K562 (cell line): ENCODE results near the gene PIP4K2A. TPM values are rescaled to one million over a fixed set of nuclear protein-coding genes. Genes with fewer than 3 reads are reported as not detected.
A peak's percentile ranks its signal among the peaks of the same experiment; 100 is the strongest.

ENCODE experiments used
- ATAC-seq: fragments of 200-7000 bp; cut with Tn5 transposase; 3 replicates; pipeline ENCODE4 v1.9.1; 2020; ENCODE audit warnings: moderate library complexity
- BruUV-seq: library from RNA; stranded (reverse); fragments of 400-500 nt; replicated peaks from 2 replicates; lab custom pipeline; 2021; lab: Mats Ljungman, UMichigan
- CTCF ChIA-PET: fragments of 300-600 bp; formaldehyde crosslinking; extraction: SDS; loops from one replicate; lab custom pipeline; 2021; ENCODE audit warnings: low intra/inter-chr PET ratio; lab: Yijun Ruan, JAX
- POLR2A ChIA-PET: fragments of 300-600, 350-650 bp; sonication (Branson Sonifier 250); formaldehyde crosslinking; extraction: SDS; loops from one replicate; lab custom pipeline; 2021; ENCODE audit warnings: antibody characterized with exemption, inconsistent platforms; lab: Yijun Ruan, JAX
- DNase-seq, 4 experiments: peaks; one replicate each; pipeline versions ENCODE4 v3.0.0 to v3.0.0-alpha.2; 2011 to 2018; ENCODE audit warnings: low spot score in 3 of 4, mixed read lengths in 3 of 4; ENCODE audit errors: extremely low read depth in 1 of 4
- FAIRE-seq: peaks from 2 replicates; lab custom pipeline; 2011; peaks lifted over from hg19 to GRCh38; lab: Jason Lieb, UNC
- H2AFZ ChIP-seq: 2 replicates; pipeline ENCODE4 v1.6.0; 2011; ENCODE audit warnings: low read depth, low read length, control low read depth, inconsistent platforms
- H3K27ac ChIP-seq: fragments of 200-600 bp; 3 replicates; pipeline ENCODE4 v1.8.0; 2011; ENCODE audit warnings: low read depth, mild to moderate bottlenecking, control low read depth, inconsistent platforms, low read length, moderate library complexity, mixed read lengths; ENCODE audit errors: extremely low read depth
- H3K27me3 ChIP-seq, 2 experiments: fragments of 300-600 bp in 1 of 2; 2 replicates in 1 of 2; 3 replicates in 1 of 2; pipeline versions ENCODE4 v1.6.0 to v1.8.0; 2011; ENCODE audit warnings: inconsistent platforms in 2 of 2, low read length in 2 of 2, mild to moderate bottlenecking in 1 of 2, mixed read lengths in 1 of 2, moderate library complexity in 1 of 2; ENCODE audit not compliant: control insufficient read depth in 2 of 2, insufficient read depth in 2 of 2
- H3K36me3 ChIP-seq: fragments of 300-600 bp; 3 replicates; pipeline ENCODE4 v1.8.0; 2011; ENCODE audit warnings: mild to moderate bottlenecking, low read length, inconsistent platforms; ENCODE audit not compliant: control insufficient read depth, insufficient read depth
- H3K4me1 ChIP-seq, 2 experiments: fragments of 200-600 bp in 1 of 2; replicated peaks in 1 of 2; 2 replicates in 1 of 2; 3 replicates in 1 of 2; pipeline versions ENCODE4 v1.5.1 to v1.8.0; 2011; ENCODE audit warnings: inconsistent platforms in 2 of 2, low read length in 2 of 2, mild to moderate bottlenecking in 1 of 2, mixed read lengths in 1 of 2, moderate library complexity in 1 of 2; ENCODE audit not compliant: control insufficient read depth in 2 of 2, insufficient read depth in 2 of 2
- H3K4me2 ChIP-seq: 2 replicates; pipeline ENCODE4 v1.6.1; 2011; ENCODE audit warnings: low read length, control low read depth, inconsistent platforms, mixed read lengths; ENCODE audit not compliant: insufficient read depth
- H3K4me3 ChIP-seq: fragments of 200-600 bp; sonication (generic), shearing (Covaris generic); 2 replicates; pipeline ENCODE4 v1.5.1; 2016; ENCODE audit warnings: control low read depth, inconsistent platforms
- H3K79me2 ChIP-seq: fragments of 200-600 bp; 3 replicates; pipeline ENCODE4 v1.8.0; 2011; ENCODE audit warnings: low read length, inconsistent platforms; ENCODE audit not compliant: control insufficient read depth, insufficient read depth
- H3K9ac ChIP-seq, 2 experiments: 2 replicates each; pipeline versions ENCODE4 v1.6.0 to v1.6.1; 2011; ENCODE audit warnings: low read depth in 2 of 2, low read length in 2 of 2, control low read depth in 1 of 2, inconsistent platforms in 1 of 2, mild to moderate bottlenecking in 1 of 2, mixed read lengths in 1 of 2; ENCODE audit not compliant: insufficient read depth in 1 of 2
- H3K9me1 ChIP-seq: one replicate; pipeline ENCODE4 v1.6.0; 2011; ENCODE audit warnings: inconsistent platforms, mild to moderate bottlenecking, low read length, moderate library complexity; ENCODE audit not compliant: control insufficient read depth, insufficient read depth
- H3K9me3 ChIP-seq: replicated peaks from 2 replicates; pipeline ENCODE4 v1.5.1; 2011; ENCODE audit warnings: low read depth, low read length, inconsistent platforms; ENCODE audit not compliant: control insufficient read depth, insufficient read depth
- H4K20me1 ChIP-seq: replicated peaks from 2 replicates; pipeline ENCODE4 v1.6.1; 2011; ENCODE audit warnings: low read length, inconsistent platforms, mixed read lengths; ENCODE audit not compliant: control insufficient read depth, insufficient read depth
- ESRRA ChIP-seq: fragments of 450-650 bp; IDR thresholded peaks from 2 replicates; pipeline ENCODE4 v1.6.1; 2014; ENCODE audit warnings: low read depth, mild to moderate bottlenecking, moderate library complexity, borderline replicate concordance
- ZNF583 ChIP-seq: fragments of 250-450 bp; sonication (Bioruptor Pico); IDR thresholded peaks from 2 replicates; pipeline ENCODE4 v1.4.0; 2020
- WGBS: fragments of 100-300 bp; shearing (Covaris generic); methylation state at CpG from one replicate; pipeline ENCODE4 v1.1.6; 2016; ENCODE audit warnings: low coverage, mixed read lengths; ENCODE audit not compliant: insufficient coverage; ENCODE audit errors: missing lambda C conversion rate; 5-methylcytosine and 5-hydroxymethylcytosine counted together
- in situ Hi-C: fragments of 300-500 bp; cut with MboI; formaldehyde crosslinking; loops from 4 replicates; pipeline ENCODE4 v1.15.0; 2018; ENCODE audit warnings: inconsistent platforms, mixed read lengths
- intact Hi-C: fragments of 100-400 bp; cut with micrococcal nuclease; formaldehyde crosslinking; loops from 2 replicates; pipeline ENCODE4 v1.14.2; 2022
- polyA plus RNA-seq, 8 experiments: library from polyadenylated mRNA; depleted of rRNA in 4 of 8; stranded (reverse) in 5 of 8; unstranded in 3 of 8; fragments of >200 nt; fragmentation: Nextera tagmentation in 2 of 8; fragmentation: Illumina TruSeq in 1 of 8; extraction: Ambion mirVana in 2 of 8; extraction: Trizol in 1 of 8; gene quantifications; 2 replicates each; pipeline versions ENCODE4 v1.2.1 to v1.2.3, GENCODE V29; 2011 to 2014; ENCODE audit warnings: inconsistent platforms in 1 of 8, missing spikeins in 1 of 8
- total RNA-seq, 7 experiments: library from RNA; depleted of rRNA in 6 of 7; stranded (reverse); fragments of >200 nt in 6 of 7; fragmentation: Illumina TruSeq in 2 of 7; extraction: Trizol in 2 of 7; gene quantifications; 2 replicates each; pipeline versions ENCODE4 v1.2.1 to v1.2.3, GENCODE V29; 2011 to 2021; ENCODE audit warnings: low replicate concordance in 1 of 7
- TF ChIP-seq, protein P1 (sequence below), 2 experiments: IDR thresholded peaks in 1 of 2; conservative IDR thresholded peaks in 1 of 2; 2 replicates each; pipeline ENCODE4 v1.6.1; 2016; ENCODE audit warnings: low read depth in 2 of 2, mild to moderate bottlenecking in 1 of 2, missing compliant biosample characterization in 1 of 2, missing genetic modification characterization in 1 of 2, moderate library complexity in 1 of 2

Gene PIP4K2A
- total and polyA plus RNA-seq, 9 of the 15 experiments (the other 6 are each of a cell fraction or from before 2014, with no cell fraction given), result 35.6 to 117 (median 71.9) TPM

- in situ Hi-C loops, result no loop called here
- Histone ChIP-seq H3K4me3 (no peak overlapping the region), H2AFZ (no peak overlapping the region), H3K4me2 (no peak overlapping the region), H3K9me3 (no peaks in the 10 kb centered on the region), H4K20me1 (no peaks in the 10 kb centered on the region), H3K9ac (no peak overlapping the region), H3K27me3 (no peaks in the 10 kb centered on the region), H3K4me1 (peaks cover 0 to 21% of the 10 kb centered on the region in 2 experiments; a peak in 3 of 5 replicates), H3K9me1 (no peaks in the 10 kb centered on the region), H3K27ac (no peak overlapping the region), H3K79me2 (no peaks in the 10 kb centered on the region), H3K36me3 (no peaks in the 10 kb centered on the region)
- ATAC-seq, result no peak
- ChIA-PET POLR2A (no interaction called here), CTCF (no interaction called here)
- no peak for FAIRE-seq
- WGBS, result 39% methylated on average over 11 of the region's 11 CpGs
- intact Hi-C loops, result no loop called here
- TF ChIP-seq, protein P1, sequence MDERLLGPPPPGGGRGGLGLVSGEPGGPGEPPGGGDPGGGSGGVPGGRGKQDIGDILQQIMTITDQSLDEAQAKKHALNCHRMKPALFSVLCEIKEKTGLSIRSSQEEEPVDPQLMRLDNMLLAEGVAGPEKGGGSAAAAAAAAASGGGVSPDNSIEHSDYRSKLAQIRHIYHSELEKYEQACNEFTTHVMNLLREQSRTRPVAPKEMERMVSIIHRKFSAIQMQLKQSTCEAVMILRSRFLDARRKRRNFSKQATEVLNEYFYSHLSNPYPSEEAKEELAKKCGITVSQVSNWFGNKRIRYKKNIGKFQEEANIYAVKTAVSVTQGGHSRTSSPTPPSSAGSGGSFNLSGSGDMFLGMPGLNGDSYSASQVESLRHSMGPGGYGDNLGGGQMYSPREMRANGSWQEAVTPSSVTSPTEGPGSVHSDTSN (CRISPR knock-in tag; IDR thresholded peaks at IDR 0.05; ENCODE audit: low read depth), result no peak
- TF ChIP-seq, protein P1 (tag; conservative IDR thresholded peaks at IDR 0.05; ENCODE audit: low read depth), result peak; percentile 39; the same call in 1 of the 2 replicates
- TF ChIP-seq ESRRA, result no peak
- TF ChIP-seq ZNF583, result no peak
- DNase-seq, result no peak
- no TSS peak for BruUV-seq
Measured at GRCh38 chr10:22505911-22506685, 208.3 kb downstream of the PIP4K2A start.
